Thoracic aorta (tissue), 2 donors: ENCODE measurements around the gene SELENOS. TPM values are rescaled to one million over a fixed set of nuclear protein-coding genes. Genes with fewer than 3 reads are reported as not detected.

Experiments
- ATAC-seq: fragments of 150-250 bp; one replicate; pipeline ENCODE4 v1.8.0; 2017; ENCODE audit warnings: low read depth; ENCODE audit not compliant: insufficient number of reproducible peaks, low FRiP score
- DNase-seq: peaks from one replicate; pipeline ENCODE4 v3.0.0-alpha.2; 2020; ENCODE audit warnings: low spot score
- H3K27ac ChIP-seq, 2 donors: fragments of 200-600 bp; sonication (generic); 1 replicate in 1 of 2; 2 replicates in 1 of 2; pipeline ENCODE4 v1.5.1; 2016; ENCODE audit warnings: mild to moderate bottlenecking in 2 of 2, moderate library complexity in 2 of 2
- H3K27me3 ChIP-seq: fragments of 200-600 bp; sonication (generic); replicated peaks from 2 replicates; pipeline ENCODE4 v1.6.0; 2016; ENCODE audit warnings: mild to moderate bottlenecking; ENCODE audit not compliant: insufficient read depth
- H3K36me3 ChIP-seq: fragments of 200-600 bp; sonication (generic); one replicate; pipeline ENCODE4 v1.5.1; 2016
- H3K4me1 ChIP-seq, 2 donors: fragments of 200-600 bp; sonication (generic); 1 replicate in 1 of 2; 2 replicates in 1 of 2; pipeline versions ENCODE4 v1.5.1 to v1.6.0; 2016; ENCODE audit warnings: low read depth in 2 of 2, mild to moderate bottlenecking in 1 of 2; ENCODE audit not compliant: control insufficient read depth in 1 of 2
- H3K4me3 ChIP-seq: fragments of 200-600 bp; sonication (generic); 2 replicates; pipeline ENCODE4 v1.5.1; 2016; ENCODE audit warnings: mild to moderate bottlenecking
- H3K9me3 ChIP-seq: fragments of 200-600 bp; sonication (generic); 2 replicates; pipeline ENCODE4 v1.5.1; 2016
- total RNA-seq, 2 donors: library from RNA; depleted of rRNA; stranded (reverse); fragments of >200 nt; gene quantifications; one replicate each; pipeline versions ENCODE4 v1.1.0 to v1.2.3, GENCODE V29; 2016
- TF ChIP-seq, protein P1 (sequence below): fragments of 200-600 bp; sonication (generic); IDR thresholded peaks from one replicate; pipeline ENCODE4 v1.5.1; 2019; ENCODE audit warnings: antibody characterized with exemption

Gene SELENOS
- total RNA-seq, 2 donors from 2014 or later, result 84.6 to 92.6 TPM

DNA sequence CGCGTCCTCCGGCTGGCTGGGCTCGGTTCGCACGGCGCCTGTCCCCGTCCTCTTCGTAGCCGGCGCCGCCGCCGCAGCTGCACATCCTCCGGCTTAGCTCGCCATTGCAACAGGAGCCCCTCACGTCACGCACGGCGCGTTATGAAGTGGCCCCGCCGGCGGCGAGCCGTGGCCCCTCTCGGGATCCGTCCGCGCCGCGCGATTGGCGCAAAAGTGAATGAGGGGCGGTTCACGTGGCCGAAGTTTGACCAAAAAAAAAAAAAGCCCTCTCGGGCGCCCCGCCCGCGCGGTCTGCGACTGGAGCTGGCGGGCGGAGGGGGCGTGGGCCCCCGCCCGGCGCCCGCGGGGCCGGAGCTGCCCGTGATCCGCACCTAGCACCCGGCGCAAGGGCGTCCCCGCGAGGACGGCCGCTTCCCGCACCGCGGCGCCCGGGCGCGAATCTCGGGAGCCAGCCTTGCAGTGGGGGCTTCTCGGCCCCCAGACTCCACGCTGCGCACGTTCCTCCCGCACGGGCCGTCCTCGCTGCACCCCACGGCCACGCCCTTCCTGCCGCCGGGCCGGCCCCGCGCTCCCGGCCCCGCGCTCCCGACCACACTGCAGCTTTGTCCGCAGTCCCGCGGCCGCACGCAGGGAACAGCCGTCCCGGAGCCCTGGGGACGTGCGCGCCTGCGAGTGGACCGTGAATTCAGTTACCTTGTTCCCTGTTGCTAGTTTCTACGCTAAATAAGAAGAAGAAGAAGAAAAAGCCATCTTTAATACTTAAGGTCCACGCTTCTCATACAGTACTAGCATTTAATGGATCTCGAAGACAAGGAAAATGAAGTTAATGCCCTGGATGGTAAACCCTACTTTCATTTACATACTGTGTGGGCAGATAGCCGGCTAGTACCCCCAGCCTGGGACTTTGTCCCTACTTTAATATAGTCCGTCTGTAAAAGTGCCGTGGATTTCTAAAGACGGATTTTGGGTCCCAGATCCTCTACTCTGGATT is 25.2 kb downstream of the SELENOS start, which contains the start of gene CHSY1:
Gene CHSY1 (minus strand): TSS at position 219 of the 991 bp plus-strand sequence. CDS start 592 bp downstream, outside the sequence.
- Histone ChIP-seq H3K4me1 (peaks cover 29 to 47% of the 10 kb centered on the region in 2 donors), H3K4me3 (peak within 1 kb of the TSS; percentile 84), H3K9me3 (no peaks in the 10 kb centered on the region), H3K27me3 (no peaks in the 10 kb centered on the region), H3K36me3 (no peaks in the 10 kb centered on the region), H3K27ac (peak within 1 kb of the TSS; percentile 84 to 86)
- ATAC-seq (peak; percentile 86), DNase-seq (peak; percentile 83)
- TF ChIP-seq, protein P1, sequence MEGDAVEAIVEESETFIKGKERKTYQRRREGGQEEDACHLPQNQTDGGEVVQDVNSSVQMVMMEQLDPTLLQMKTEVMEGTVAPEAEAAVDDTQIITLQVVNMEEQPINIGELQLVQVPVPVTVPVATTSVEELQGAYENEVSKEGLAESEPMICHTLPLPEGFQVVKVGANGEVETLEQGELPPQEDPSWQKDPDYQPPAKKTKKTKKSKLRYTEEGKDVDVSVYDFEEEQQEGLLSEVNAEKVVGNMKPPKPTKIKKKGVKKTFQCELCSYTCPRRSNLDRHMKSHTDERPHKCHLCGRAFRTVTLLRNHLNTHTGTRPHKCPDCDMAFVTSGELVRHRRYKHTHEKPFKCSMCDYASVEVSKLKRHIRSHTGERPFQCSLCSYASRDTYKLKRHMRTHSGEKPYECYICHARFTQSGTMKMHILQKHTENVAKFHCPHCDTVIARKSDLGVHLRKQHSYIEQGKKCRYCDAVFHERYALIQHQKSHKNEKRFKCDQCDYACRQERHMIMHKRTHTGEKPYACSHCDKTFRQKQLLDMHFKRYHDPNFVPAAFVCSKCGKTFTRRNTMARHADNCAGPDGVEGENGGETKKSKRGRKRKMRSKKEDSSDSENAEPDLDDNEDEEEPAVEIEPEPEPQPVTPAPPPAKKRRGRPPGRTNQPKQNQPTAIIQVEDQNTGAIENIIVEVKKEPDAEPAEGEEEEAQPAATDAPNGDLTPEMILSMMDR, result no peak

DNA sequence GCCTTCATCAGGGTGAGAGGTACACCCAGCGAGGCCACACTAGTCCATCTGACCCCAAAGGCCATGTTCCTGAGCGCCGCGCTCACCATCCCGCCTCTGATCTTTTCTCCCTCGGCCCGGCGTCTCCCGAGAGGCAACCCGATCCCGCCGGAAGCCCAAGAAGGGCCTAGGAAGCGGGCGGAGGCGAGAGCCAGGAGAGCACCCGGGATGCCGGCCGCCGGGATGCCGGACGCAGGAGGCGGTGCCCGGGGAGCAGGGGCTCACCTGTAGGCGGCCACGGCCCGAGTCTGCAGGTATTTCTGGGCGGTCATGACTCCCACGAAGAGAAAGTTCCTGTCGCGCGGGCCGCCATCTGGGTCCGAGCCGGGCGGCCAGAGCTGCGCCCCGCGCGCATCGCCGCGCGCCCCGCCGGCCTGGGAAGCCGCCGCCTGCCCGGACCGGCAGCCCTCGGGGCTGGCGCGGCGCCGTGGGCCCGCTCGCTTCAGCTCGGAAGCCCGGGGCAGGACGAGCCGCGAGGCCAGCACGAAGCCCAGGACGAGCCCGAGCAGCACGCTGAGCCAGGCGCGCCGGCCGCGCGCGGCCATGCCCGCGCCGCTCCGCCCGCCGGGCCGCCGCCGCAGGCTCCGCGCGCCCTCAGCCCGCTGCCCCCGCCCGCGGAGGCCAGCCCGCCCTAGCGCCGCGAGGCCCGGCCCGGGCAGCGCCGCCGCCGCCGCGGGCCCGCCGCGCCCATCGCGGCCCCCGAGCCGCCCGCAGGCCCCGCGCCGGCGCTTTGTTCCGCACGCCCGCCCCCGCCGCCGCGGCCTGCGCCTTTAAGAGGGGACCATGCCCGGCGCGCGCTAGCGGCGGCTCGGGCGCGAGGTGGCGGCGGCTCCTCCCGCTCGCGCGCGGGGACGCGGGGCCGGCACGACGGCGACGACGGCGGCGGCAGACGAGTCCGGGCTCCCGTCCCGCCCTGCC is 26.1 kb downstream of the SELENOS start:
- no peaks in the 10 kb centered on the region for H3K36me3 ChIP-seq
- peak overlapping the region; percentile 84 to 86 for H3K27ac ChIP-seq
- no peaks in the 10 kb centered on the region for H3K9me3 ChIP-seq
- peaks cover 38 to 57% of the 10 kb centered on the region in 2 donors for H3K4me1 ChIP-seq
- DNase-seq, result no peak
- TF ChIP-seq, protein P1, result no peak
- H3K4me3 ChIP-seq, result peak overlapping the region; percentile 84
- H3K27me3 ChIP-seq, result no peaks in the 10 kb centered on the region
- peak; percentile 35 for ATAC-seq

DNA sequence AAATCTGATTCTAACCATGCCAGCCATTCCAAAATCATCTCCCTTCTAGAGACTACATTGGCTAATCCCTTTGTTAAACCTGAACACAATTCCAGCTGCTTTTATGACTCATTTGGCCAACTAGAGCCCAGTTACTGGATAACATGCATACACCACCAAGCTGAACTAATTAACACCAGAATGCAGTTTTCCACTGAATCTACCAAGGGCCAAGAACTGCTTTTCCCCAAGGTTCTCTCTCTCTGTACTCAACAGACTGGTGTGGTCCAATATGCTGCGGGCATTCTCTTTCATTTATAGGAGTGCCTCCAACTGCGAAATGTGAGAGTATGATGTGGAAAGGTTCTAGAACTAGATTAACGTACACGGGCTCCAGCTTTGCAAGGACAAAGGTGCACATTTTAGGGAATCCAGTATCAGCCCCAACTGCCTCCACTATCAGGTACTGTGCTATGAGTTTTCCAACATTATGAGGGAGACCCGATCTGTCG is 26.9 kb downstream of the SELENOS start:
- Histone ChIP-seq H3K4me3 (peak overlapping the region; percentile 84), H3K27me3 (no peaks in the 10 kb centered on the region), H3K36me3 (no peaks in the 10 kb centered on the region), H3K4me1 (peaks cover 46 to 65% of the 10 kb centered on the region in 2 donors), H3K9me3 (no peaks in the 10 kb centered on the region), H3K27ac (peak overlapping the region; percentile 70 to 86)
- ATAC-seq (no peak), DNase-seq (no peak)
- TF ChIP-seq, protein P1, result no peak

DNA sequence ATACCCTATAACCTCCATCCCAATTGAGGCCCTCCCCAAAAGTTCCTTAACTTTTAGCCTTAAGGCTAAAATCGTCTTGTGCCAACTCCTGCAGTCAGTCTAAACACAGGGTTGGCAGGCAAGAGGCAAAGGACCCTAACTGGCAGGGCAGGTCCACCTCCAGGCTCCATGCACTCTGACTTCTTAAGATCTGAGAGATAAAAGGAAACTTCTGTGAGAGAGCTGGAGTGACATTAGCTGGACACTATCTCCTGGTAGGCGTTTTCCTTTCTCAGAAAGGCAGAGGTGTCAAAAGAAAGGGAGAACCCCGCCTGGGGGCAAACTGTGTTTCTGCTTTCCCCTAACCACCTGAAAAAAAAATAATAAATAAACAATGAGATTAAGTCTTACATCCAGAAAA is 29.0 kb downstream of the SELENOS start:
- H3K27me3 ChIP-seq, result no peaks in the 10 kb centered on the region
- no peaks in the 10 kb centered on the region for H3K36me3 ChIP-seq
- ATAC-seq, result no peak
- TF ChIP-seq, protein P1, result no peak
- H3K27ac ChIP-seq, result peak overlapping the region; percentile 3 to 30
- no peaks in the 10 kb centered on the region for H3K9me3 ChIP-seq
- no peak for DNase-seq
- H3K4me1 ChIP-seq, result peaks cover 57 to 83% of the 10 kb centered on the region in 2 donors
- no peak overlapping the region for H3K4me3 ChIP-seq
